DOHH2 (cell line): ENCODE results near the gene WDR91.

Source experiments
- EZH2phosphoT487 ChIP-seq: fragments of 200-600 bp; sonication (generic); IDR thresholded peaks from 2 replicates; pipeline ENCODE4 v1.6.1; 2017; ENCODE audit warnings: borderline replicate concordance, mild to moderate bottlenecking, antibody characterized with exemption, low read length, moderate library complexity, mixed read lengths
- TF ChIP-seq, protein P1 (sequence below): fragments of 200-600 bp; sonication (generic); IDR thresholded peaks from one replicate; pipeline ENCODE4 v1.5.1; 2014; ENCODE audit warnings: antibody characterized with exemption, mild to moderate bottlenecking, low read depth, low read length; ENCODE audit not compliant: poor library complexity, severe bottlenecking

DNA sequence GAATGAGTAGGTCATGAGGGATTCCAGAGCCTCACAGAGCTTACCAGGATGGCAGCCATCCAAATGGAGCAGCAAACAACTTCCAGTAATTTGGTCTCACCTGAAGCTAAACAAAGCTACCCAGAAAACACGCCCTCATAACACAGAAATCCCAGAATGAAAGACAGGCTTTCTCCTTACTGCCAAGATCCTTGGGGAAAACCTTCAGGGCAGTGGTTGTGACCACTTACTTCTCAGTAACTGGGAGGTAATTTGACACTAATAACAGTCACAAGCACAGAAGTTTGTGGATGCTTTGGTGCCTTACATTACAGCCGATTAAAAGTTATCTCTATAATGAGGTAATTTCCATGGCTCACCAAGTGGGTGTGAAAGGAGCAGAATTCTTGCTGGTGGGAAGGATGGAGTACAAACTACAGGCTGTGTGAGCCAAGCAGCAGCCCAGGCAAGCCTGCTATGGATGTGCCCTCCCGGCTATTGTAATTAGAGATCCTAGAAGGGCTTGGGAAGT is 10.4 kb downstream of the WDR91 start:
- TF ChIP-seq, protein P1, sequence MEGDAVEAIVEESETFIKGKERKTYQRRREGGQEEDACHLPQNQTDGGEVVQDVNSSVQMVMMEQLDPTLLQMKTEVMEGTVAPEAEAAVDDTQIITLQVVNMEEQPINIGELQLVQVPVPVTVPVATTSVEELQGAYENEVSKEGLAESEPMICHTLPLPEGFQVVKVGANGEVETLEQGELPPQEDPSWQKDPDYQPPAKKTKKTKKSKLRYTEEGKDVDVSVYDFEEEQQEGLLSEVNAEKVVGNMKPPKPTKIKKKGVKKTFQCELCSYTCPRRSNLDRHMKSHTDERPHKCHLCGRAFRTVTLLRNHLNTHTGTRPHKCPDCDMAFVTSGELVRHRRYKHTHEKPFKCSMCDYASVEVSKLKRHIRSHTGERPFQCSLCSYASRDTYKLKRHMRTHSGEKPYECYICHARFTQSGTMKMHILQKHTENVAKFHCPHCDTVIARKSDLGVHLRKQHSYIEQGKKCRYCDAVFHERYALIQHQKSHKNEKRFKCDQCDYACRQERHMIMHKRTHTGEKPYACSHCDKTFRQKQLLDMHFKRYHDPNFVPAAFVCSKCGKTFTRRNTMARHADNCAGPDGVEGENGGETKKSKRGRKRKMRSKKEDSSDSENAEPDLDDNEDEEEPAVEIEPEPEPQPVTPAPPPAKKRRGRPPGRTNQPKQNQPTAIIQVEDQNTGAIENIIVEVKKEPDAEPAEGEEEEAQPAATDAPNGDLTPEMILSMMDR, result no peak
- no peak for TF ChIP-seq EZH2phosphoT487
